ENCODE measurements around the gene CSF3.

The CSF3 gene

DNA sequence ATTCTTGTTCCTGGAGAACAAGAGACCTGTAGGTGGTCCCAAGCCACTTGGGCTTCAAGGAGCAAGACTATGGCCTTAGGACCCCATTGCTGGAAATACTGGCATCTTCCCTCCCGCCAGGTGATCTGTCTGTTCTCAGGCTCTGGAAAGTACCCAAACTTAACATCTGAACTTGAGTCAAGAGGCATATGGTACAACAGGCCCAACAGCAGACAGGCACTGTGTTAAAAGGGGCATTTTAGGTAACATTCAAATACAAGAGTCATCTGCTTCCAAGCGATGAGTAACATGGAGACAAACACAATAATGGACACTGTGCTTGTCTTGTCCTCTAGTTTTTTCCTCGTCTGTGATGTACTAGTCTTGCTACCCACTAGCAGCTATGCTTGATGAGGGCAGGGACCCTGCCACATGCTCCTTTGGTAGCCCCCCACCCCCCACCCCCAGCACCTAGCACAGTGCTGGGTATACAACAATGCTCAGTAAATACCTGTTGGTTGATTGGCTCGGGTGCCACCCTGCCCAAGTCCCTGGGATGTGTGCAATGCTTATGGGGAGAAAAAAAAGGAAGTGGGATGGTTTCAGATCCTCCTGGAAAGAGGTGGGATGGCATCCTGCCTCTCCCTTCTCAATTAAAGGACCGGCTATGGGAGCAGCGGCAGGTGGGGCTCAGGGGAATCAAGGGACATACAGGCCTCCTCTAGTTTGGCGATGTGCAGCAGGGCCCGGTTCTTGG, 19.4 kb downstream of the CSF3 start:
- Histone ChIP-seq H4K8ac (ENCODE audit: low read depth, low read length) (no peak overlapping the region), H2AFZ (ENCODE audit: insufficient read depth, low read length, poor library complexity) (no peak overlapping the region), H3K23ac (ENCODE audit: low read length) (no peak overlapping the region), H2BK12ac (ENCODE audit: low read length) (no peak overlapping the region), H3K18ac (ENCODE audit: low read length) (no peak overlapping the region), H2BK5ac (ENCODE audit: low read depth, low read length, poor library complexity) (no peak overlapping the region), H3K4me1 (ENCODE audit: control insufficient read depth in 1 of 2, insufficient read depth in 2 of 2, low read length in 2 of 2) (no peaks in the 10 kb centered on the region), H3K4me2 (ENCODE audit: low read length) (no peak overlapping the region), H3K27ac (ENCODE audit: low read depth, low read length) (no peak overlapping the region), H3K4me3 (ENCODE audit: low read depth, low read length) (no peak overlapping the region), H3K9me3 (ENCODE audit: insufficient read depth, low read depth, low read length) (peaks cover 2% of the 10 kb centered on the region), H3K79me1 (ENCODE audit: low read length) (no peaks in the 10 kb centered on the region), H3K79me2 (ENCODE audit: control insufficient read depth, insufficient read depth, low read length, poor library complexity) (no peaks in the 10 kb centered on the region), H3K27me3 (ENCODE audit: insufficient read depth, low read length) (no peaks in the 10 kb centered on the region), H3K4ac (ENCODE audit: low read depth, low read length) (no peak overlapping the region), H2BK120ac (ENCODE audit: insufficient read depth, low read length, poor library complexity) (no peak overlapping the region), H2AK5ac (ENCODE audit: low read length) (no peak overlapping the region), H3K9ac (ENCODE audit: low read length) (no peak overlapping the region), H3K14ac (ENCODE audit: low read length) (no peak overlapping the region), H4K12ac (ENCODE audit: low read depth, low read length) (no peak overlapping the region), H4K91ac (ENCODE audit: low read depth, low read length) (no peak overlapping the region), H3K36me3 (ENCODE audit: control insufficient read depth in 1 of 2, insufficient read depth in 2 of 2, low read length in 2 of 2) (peaks cover 43 to 48% of the 10 kb centered on the region in 2 experiments)
- no peak for DNase-seq
- WGBS (ENCODE audit: extremely low coverage, insufficient coverage, insufficient read length): no CpG with 5 or more reads among the region's 8 CpGs

DNA sequence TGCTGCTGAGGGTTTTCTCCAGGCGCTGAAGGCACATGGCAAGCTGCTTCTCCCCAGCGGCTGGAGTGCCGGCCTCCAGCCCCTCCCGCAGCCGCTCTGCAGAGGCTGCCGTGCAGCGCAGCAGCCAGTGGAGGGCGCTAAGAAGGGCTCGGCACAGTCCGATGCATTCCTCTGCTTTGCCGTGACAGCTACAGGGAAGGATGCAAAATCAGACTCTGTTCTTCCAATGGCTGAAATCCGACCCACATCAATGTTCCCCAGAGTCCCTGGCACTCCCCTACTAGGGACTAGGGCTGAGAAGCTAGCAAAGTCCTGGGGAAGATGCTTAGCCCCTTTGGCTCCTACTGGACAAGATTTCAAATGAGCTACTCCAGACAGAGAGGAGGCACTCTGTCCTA, 19.9 kb downstream of the CSF3 start:
- DNase-seq: peak in 1 of 2 donors; percentile 23
- no peak overlapping the region for H4K91ac ChIP-seq (ENCODE audit: low read depth, low read length)
- no peak overlapping the region for H2BK120ac ChIP-seq (ENCODE audit: insufficient read depth, low read length, poor library complexity)
- H2AFZ ChIP-seq (ENCODE audit: insufficient read depth, low read length, poor library complexity): no peak overlapping the region
- H2AK5ac ChIP-seq (ENCODE audit: low read length): no peak overlapping the region
- H3K18ac ChIP-seq (ENCODE audit: low read length): no peak overlapping the region
- no peaks in the 10 kb centered on the region for H3K79me2 ChIP-seq (ENCODE audit: control insufficient read depth, insufficient read depth, low read length, poor library complexity)
- H3K4me3 ChIP-seq (ENCODE audit: low read depth, low read length): no peak overlapping the region
- peaks cover 2% of the 10 kb centered on the region for H3K9me3 ChIP-seq (ENCODE audit: insufficient read depth, low read depth, low read length)
- H3K27ac ChIP-seq (ENCODE audit: low read depth, low read length): no peak overlapping the region
- H3K36me3 ChIP-seq (ENCODE audit: control insufficient read depth in 1 of 2, insufficient read depth in 2 of 2, low read length in 2 of 2): peaks cover 42 to 44% of the 10 kb centered on the region in 2 experiments
- H3K27me3 ChIP-seq (ENCODE audit: insufficient read depth, low read length): no peaks in the 10 kb centered on the region
- no peak overlapping the region for H3K4me2 ChIP-seq (ENCODE audit: low read length)
- no peak overlapping the region for H3K23ac ChIP-seq (ENCODE audit: low read length)
- H3K9ac ChIP-seq (ENCODE audit: low read length): no peak overlapping the region
- no peaks in the 10 kb centered on the region for H3K4me1 ChIP-seq (ENCODE audit: control insufficient read depth in 1 of 2, insufficient read depth in 2 of 2, low read length in 2 of 2)
- no peak overlapping the region for H4K8ac ChIP-seq (ENCODE audit: low read depth, low read length)
- no peak overlapping the region for H2BK12ac ChIP-seq (ENCODE audit: low read length)
- no peak overlapping the region for H2BK5ac ChIP-seq (ENCODE audit: low read depth, low read length, poor library complexity)
- no CpG with 5 or more reads among the region's 12 CpGs for WGBS (ENCODE audit: extremely low coverage, insufficient coverage, insufficient read length)
- no peak overlapping the region for H3K14ac ChIP-seq (ENCODE audit: low read length)
- H4K12ac ChIP-seq (ENCODE audit: low read depth, low read length): no peak overlapping the region
- no peak overlapping the region for H3K4ac ChIP-seq (ENCODE audit: low read depth, low read length)
- no peaks in the 10 kb centered on the region for H3K79me1 ChIP-seq (ENCODE audit: low read length)

DNA sequence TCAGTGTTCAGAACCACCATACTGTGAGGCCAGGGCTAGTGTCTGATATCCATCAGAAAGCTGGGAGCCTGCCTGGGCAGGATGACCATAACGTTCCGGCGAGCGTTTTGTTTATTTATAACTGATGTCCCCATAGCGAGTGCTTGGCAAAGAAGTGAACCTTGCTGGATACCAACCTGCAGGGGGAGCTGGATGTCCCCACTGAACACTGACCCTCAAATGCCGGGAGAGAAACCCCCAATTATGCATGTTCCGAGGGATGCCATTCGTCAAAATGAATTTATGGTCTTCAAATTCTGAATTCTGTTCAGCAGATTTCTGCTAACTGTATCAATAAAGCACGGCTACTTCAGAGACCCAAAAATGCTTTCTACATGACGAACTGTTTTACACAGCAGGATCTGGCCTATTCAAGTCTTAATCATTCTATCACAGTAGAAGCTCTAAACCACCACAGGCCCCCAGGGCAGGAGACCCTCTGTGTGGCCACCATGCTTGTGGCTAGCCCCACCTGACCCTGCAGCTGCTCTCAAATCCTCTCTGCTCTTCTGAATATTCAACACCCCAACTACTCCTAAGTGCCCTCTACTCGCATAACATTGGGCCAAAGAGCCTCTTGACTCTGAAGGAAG, 23.8 kb downstream of the CSF3 start:
- Histone ChIP-seq H3K27ac (ENCODE audit: low read depth, low read length) (no peak overlapping the region), H3K9ac (ENCODE audit: low read length) (no peak overlapping the region), H2AK5ac (ENCODE audit: low read length) (no peak overlapping the region), H2BK120ac (ENCODE audit: insufficient read depth, low read length, poor library complexity) (no peak overlapping the region), H3K4ac (ENCODE audit: low read depth, low read length) (no peak overlapping the region), H3K27me3 (ENCODE audit: insufficient read depth, low read length) (no peaks in the 10 kb centered on the region), H2AFZ (ENCODE audit: insufficient read depth, low read length, poor library complexity) (no peak overlapping the region), H3K18ac (ENCODE audit: low read length) (no peak overlapping the region), H3K4me2 (ENCODE audit: low read length) (no peak overlapping the region), H3K79me1 (ENCODE audit: low read length) (no peaks in the 10 kb centered on the region), H3K79me2 (ENCODE audit: control insufficient read depth, insufficient read depth, low read length, poor library complexity) (no peaks in the 10 kb centered on the region), H3K36me3 (ENCODE audit: control insufficient read depth in 1 of 2, insufficient read depth in 2 of 2, low read length in 2 of 2) (peaks cover 14 to 18% of the 10 kb centered on the region in 2 experiments), H3K14ac (ENCODE audit: low read length) (no peak overlapping the region), H4K12ac (ENCODE audit: low read depth, low read length) (no peak overlapping the region), H3K23ac (ENCODE audit: low read length) (no peak overlapping the region), H4K91ac (ENCODE audit: low read depth, low read length) (no peak overlapping the region), H4K8ac (ENCODE audit: low read depth, low read length) (no peak overlapping the region), H2BK5ac (ENCODE audit: low read depth, low read length, poor library complexity) (no peak overlapping the region), H3K4me3 (ENCODE audit: low read depth, low read length) (no peak overlapping the region), H3K4me1 (ENCODE audit: control insufficient read depth in 1 of 2, insufficient read depth in 2 of 2, low read length in 2 of 2) (no peaks in the 10 kb centered on the region), H2BK12ac (ENCODE audit: low read length) (no peak overlapping the region), H3K9me3 (ENCODE audit: insufficient read depth, low read depth, low read length) (no peaks in the 10 kb centered on the region)
- DNase-seq: peak in 1 of 2 donors; percentile 33
- WGBS (ENCODE audit: extremely low coverage, insufficient coverage, insufficient read length): no CpG with 5 or more reads among the region's 11 CpGs

DNA sequence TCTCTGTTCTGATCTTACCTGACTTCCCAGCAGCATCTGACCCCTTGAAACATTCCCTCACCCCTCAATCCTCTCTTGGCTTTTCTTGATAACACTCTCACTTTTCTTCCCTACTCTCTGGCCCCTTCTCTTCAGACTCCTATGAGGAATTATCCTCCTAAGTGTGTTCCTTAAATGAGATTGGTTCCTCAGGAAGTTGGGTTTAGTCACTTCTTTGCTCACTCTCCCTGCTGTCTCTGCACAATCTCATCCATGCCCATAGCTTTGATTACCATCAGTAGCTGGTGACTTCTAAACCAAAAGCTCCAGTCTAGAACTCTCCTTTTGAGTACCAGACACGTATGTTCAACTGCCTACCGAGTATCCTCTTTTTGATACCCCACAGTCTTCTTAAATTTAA, 26.0 kb downstream of the CSF3 start:
- no peaks in the 10 kb centered on the region for H3K4me1 ChIP-seq (ENCODE audit: control insufficient read depth in 1 of 2, insufficient read depth in 2 of 2, low read length in 2 of 2)
- no peak overlapping the region for H3K4ac ChIP-seq (ENCODE audit: low read depth, low read length)
- WGBS (ENCODE audit: extremely low coverage, insufficient coverage, insufficient read length): no CpG with 5 or more reads among the region's 2 CpGs
- no peak overlapping the region for H2BK120ac ChIP-seq (ENCODE audit: insufficient read depth, low read length, poor library complexity)
- no peak overlapping the region for H2AK5ac ChIP-seq (ENCODE audit: low read length)
- no peak overlapping the region for H4K8ac ChIP-seq (ENCODE audit: low read depth, low read length)
- no peaks in the 10 kb centered on the region for H3K79me1 ChIP-seq (ENCODE audit: low read length)
- no peak overlapping the region for H3K27ac ChIP-seq (ENCODE audit: low read depth, low read length)
- H3K14ac ChIP-seq (ENCODE audit: low read length): no peak overlapping the region
- peaks cover 3 to 10% of the 10 kb centered on the region in 2 experiments for H3K36me3 ChIP-seq (ENCODE audit: control insufficient read depth in 1 of 2, insufficient read depth in 2 of 2, low read length in 2 of 2)
- no peak overlapping the region for H4K12ac ChIP-seq (ENCODE audit: low read depth, low read length)
- H3K23ac ChIP-seq (ENCODE audit: low read length): no peak overlapping the region
- no peak overlapping the region for H3K18ac ChIP-seq (ENCODE audit: low read length)
- no peak for DNase-seq
- no peak overlapping the region for H2BK12ac ChIP-seq (ENCODE audit: low read length)
- no peak overlapping the region for H2BK5ac ChIP-seq (ENCODE audit: low read depth, low read length, poor library complexity)
- H3K4me3 ChIP-seq (ENCODE audit: low read depth, low read length): no peak overlapping the region
- no peak overlapping the region for H2AFZ ChIP-seq (ENCODE audit: insufficient read depth, low read length, poor library complexity)
- H4K91ac ChIP-seq (ENCODE audit: low read depth, low read length): no peak overlapping the region
- no peaks in the 10 kb centered on the region for H3K27me3 ChIP-seq (ENCODE audit: insufficient read depth, low read length)
- H3K9ac ChIP-seq (ENCODE audit: low read length): no peak overlapping the region
- H3K9me3 ChIP-seq (ENCODE audit: insufficient read depth, low read depth, low read length): no peaks in the 10 kb centered on the region
- H3K4me2 ChIP-seq (ENCODE audit: low read length): no peak overlapping the region
- no peaks in the 10 kb centered on the region for H3K79me2 ChIP-seq (ENCODE audit: control insufficient read depth, insufficient read depth, low read length, poor library complexity)

Data from trophoblast cell (in vitro differentiated cells and primary cell).